Raji (cell line): ENCODE data around the gene SYNE2.

Experiments
- POLR2A ChIP-seq: IDR thresholded peaks from 2 replicates; pipeline ENCODE4 v1.6.1; 2011; ENCODE audit warnings: low read depth, low read length, control low read depth; ENCODE audit not compliant: insufficient read depth

The SYNE2 gene, protein sequence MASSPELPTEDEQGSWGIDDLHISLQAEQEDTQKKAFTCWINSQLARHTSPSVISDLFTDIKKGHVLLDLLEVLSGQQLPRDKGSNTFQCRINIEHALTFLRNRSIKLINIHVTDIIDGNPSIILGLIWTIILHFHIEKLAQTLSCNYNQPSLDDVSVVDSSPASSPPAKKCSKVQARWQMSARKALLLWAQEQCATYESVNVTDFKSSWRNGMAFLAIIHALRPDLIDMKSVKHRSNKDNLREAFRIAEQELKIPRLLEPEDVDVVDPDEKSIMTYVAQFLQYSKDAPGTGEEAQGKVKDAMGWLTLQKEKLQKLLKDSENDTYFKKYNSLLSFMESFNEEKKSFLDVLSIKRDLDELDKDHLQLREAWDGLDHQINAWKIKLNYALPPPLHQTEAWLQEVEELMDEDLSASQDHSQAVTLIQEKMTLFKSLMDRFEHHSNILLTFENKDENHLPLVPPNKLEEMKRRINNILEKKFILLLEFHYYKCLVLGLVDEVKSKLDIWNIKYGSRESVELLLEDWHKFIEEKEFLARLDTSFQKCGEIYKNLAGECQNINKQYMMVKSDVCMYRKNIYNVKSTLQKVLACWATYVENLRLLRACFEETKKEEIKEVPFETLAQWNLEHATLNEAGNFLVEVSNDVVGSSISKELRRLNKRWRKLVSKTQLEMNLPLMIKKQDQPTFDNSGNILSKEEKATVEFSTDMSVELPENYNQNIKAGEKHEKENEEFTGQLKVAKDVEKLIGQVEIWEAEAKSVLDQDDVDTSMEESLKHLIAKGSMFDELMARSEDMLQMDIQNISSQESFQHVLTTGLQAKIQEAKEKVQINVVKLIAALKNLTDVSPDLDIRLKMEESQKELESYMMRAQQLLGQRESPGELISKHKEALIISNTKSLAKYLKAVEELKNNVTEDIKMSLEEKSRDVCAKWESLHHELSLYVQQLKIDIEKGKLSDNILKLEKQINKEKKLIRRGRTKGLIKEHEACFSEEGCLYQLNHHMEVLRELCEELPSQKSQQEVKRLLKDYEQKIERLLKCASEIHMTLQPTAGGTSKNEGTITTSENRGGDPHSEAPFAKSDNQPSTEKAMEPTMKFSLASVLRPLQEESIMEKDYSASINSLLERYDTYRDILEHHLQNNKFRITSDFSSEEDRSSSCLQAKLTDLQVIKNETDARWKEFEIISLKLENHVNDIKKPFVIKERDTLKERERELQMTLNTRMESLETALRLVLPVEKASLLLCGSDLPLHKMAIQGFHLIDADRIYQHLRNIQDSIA (N-terminal part only)

DNA sequence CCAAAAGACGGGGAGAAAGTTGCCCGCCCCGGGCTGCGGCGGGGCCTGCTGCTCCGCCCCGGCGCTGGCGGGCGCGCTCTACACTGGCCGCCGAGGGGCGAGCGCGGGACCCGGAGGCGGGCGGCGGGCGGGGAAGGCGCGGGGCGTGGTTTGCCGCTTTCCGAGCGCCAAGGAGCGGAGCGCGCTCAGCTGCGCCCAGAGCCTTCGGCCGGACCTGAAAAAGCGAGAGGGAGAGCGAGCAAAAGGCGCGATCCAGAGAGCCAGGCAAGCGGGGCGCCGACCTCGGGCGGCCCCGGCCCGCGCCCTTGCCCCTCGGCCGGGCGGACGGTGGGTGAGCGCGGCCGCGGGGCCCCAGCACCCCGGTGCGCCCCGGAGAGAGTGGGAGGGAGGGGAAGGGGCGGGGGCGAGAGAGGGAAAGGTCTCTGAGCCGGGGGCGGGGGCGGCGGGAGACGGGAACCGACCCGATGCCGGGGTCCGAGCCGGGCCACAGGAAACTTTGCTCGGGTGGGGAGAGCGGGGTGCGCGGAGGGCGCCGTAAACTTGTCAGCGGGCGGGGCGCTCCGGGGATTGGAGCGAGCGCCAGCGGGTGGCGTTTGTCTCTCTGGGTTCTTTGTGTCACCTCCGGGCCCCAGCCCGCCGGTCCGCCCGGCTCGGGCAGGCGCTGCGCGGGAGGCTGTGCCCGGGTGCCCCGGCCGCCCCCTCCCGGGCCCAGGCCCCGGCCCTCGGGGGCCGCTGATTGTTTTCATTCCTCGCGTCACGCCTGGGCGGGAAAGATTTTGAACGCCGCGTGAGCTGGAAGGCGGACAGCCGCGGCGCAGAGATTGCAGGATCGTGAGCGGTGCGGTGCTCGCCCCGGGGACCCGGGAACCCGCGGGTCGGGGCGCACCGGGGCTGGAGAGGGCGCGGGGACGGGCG lies at the start of gene SYNE2:
Gene SYNE2, plus strand, starts transcription at position 188 of the 915 bp plus-strand sequence. CDS start 56,145 bp downstream, outside the sequence.
- peak; percentile 69 for TF ChIP-seq POLR2A

DNA sequence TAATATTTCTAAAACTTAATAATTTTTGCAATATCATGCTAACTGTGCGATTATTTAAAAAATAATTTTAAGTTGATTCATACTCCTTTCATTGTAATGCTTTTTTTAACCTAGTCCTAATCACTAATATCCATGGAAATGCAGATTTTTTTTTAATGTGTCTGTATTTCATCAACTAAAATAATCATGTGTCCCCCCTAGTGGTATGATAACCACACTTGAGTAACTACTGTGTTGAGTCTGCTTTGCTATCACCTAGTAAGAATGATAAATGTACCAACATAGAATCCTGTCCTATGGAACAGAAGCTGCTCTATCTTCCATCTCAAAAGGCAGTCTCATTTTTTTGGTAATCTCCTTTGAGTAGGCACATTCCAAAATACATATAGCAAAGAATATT lies 19.1 kb upstream of the SYNE2 start:
- TF ChIP-seq POLR2A: no peak

DNA sequence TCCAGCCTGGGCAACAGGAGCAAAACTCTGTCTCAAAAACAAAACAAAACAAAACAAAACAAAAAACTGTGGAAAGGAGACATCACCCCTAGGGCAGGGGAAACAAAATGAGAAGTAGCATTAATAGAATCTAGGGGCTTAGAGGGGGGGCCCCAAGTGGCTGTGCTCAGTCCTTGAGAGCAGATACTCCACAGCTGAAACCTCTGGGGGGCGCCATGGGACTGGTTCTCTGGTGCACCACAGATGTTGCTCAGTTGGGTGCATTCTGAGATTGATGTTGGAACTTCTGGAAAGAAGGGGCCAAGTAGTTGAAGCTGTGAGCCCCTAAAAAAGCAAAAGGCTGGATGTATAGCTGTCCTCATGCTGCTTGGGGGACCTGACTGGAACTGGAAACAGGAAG lies 11.8 kb upstream of the SYNE2 start:
- TF ChIP-seq POLR2A: no peak

DNA sequence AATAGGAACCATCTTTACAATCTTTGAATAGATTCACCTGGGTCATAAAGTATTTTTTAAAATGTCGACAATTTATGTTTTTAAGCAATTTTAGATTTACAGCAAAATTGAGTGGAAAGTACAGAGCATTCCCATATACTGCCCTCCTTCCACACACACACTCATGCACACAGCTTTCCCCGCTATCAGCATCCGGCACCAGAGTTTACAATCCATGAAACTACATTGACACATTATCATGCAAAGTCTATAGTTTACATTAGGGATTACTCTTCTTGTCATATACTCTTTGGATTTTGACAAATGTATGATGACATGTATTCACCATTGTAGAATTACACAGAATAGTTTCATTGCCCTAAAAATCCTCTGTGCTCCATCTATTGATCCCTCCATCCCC lies 9.0 kb upstream of the SYNE2 start:
- no peak for TF ChIP-seq POLR2A

DNA sequence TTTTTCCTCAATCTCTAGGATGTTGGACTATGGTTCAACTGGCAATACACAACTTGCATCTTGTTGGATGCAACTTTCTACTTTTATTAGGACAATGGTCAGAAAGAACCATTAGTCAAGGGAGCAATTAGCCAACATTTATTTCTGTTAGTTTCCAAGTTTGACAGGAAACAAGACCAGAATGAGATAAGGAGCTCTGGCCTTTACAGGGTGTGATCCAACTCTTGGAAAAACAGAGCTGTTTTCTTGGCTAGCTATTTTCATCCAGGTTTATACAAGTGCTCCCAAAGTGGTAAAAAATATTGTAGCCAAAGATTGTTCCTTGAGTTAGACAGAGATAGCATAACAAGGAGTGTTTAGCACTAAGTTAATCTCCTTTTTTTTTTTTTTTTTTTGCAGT lies 3.9 kb upstream of the SYNE2 start:
- TF ChIP-seq POLR2A: no peak

DNA sequence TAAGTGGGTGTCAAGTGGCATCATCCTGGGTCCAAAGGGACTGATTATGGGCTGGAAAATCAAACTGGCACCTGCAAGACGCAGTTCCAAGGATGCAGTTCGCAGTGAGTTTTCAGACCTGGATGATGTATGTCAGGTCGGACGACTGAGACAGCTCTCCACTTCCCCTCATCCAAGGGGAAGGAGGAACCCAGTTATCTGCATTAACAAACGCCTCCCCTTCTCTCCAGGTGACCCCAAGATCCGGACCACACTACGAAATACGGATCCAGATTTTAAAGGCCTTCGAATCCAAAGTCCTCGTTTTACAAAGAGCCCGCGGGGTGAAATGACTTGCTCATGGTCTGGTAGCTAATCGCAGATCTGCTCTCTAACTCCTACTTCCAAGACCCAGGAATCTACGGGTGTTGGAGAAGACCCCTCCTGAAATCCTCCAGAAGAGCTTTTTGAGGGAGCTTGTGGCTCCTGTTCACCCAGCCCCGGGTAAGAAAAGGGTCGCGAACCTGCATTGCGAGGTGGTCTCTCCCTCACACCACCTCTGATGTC lies 460 bp upstream of the SYNE2 start:
- TF ChIP-seq POLR2A: no peak

DNA sequence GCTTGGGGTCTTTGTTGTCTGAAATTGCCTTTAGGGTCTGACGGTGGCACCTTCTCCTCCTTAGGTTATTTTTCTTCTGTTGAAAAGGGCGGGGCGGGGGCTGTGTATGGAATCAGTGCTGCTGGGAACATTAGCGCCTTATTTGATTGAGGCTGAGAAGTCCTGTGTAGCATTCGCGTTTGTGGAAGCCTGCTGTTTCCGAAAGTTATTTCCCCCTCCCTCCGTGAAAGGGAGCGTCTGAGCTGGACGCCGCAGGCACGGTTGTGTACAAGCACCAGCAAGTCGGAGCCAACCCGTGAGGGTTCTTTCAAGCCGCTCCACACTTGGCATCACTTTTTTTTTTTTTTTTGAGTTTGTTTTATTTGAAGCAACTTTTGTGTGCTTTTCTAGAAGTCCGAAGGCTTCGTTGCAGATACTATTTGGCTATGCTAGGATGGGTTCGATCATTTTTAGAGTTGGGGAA lies 1.1 kb downstream of the SYNE2 start:
- TF ChIP-seq POLR2A: no peak

DNA sequence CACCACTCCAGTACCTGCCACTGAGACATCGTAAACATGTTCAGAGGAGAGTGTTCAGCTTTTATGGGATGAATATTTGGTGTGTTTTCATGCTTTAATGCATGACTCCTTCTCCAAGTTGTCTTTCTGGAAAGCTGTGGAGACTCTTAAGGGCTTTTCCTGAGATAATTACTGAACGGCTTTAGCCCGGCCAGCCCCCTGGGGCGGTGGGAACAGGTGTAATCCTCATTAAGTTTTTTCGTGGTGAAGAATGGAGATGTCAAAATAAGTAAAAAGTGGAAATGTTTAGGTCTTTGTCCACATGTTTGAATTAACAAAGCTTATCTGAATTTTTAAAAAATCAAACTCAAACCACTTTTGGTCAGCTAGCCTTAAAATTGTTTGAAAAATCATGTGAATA lies 1.5 kb downstream of the SYNE2 start:
- TF ChIP-seq POLR2A: no peak

DNA sequence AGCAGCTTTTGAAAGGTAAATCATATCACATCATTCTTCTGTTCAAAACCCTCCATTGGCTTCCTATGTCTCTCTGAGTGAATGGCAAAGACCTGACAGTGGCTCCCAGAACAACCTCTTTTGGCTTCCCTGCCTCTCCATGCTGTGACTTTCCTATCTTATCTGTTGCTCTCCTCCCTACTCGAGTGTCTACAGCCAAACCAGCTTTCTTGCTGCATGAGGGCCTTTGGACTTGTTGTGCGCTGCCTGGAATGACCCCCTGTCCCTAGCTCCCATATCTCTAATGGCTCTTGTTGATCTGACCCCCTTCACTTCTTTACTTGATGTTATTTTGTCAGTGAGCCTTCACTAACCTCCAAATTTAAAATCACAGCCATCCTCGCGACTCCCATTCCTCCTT lies 2.5 kb downstream of the SYNE2 start:
- TF ChIP-seq POLR2A: no peak

DNA sequence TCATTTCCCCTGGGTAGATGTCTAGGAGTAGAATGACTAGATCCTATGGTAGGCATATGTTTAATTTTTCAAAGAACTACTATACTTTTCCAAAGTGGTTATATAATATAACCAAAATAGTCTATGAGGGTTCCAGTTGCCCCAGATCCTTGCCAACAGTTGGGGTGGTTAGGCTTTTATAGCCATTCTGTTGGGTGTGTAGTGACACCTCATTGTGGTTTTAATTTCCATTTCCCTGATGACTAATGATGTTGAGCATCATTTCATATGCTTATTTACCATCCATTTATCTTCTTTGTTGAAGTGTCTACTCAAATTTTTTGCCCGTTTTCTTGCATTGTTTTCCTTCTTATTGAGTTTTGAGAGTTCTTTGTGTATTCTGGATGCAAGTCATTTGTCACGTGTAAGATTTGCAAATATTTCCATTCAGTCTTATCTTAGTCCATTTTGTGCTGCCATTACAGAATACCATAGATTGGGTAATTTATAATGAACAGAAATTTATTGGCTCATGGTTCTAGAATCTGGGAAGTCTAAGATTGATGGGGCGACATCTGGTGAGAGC lies 4.7 kb downstream of the SYNE2 start:
- TF ChIP-seq POLR2A: no peak

DNA sequence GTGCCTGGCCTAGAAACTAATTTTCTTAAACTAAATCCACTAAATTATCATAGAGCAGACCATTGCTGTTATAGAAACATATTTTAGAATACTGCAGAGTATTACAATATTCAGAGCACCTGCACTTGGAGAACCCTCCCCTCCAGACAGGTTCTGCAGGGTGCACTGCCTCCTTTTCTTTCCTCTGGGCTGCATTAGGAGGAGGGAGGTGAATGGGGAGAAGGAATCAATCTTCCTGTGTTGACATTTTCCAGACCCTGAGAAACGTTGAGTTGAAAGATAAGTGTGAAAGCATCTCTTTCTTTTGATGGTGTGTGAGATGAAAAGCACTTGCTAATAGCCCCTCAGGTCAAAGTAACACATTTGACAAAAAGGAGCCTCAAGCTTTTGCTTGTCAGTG lies 7.3 kb downstream of the SYNE2 start:
- no peak for TF ChIP-seq POLR2A

DNA sequence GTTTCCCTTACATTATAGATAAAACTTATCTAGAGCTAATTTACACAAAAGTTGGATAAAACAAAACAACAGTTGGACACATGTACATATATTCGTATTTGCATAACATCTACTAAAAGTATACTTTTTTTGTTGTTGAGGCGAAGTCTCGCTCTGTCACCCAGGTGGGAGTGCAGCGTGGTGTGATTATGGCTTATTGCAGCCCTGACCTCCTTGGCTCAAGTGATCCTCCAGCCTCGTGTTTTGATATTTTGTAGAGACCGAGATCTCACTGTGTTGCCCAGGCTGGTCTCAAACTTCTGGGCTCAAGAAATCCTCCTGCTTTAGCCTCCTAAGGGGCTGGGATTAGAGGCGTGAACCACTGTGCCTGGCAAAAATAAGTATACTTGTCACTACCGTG lies 9.4 kb downstream of the SYNE2 start:
- peak; percentile 53 for TF ChIP-seq POLR2A

DNA sequence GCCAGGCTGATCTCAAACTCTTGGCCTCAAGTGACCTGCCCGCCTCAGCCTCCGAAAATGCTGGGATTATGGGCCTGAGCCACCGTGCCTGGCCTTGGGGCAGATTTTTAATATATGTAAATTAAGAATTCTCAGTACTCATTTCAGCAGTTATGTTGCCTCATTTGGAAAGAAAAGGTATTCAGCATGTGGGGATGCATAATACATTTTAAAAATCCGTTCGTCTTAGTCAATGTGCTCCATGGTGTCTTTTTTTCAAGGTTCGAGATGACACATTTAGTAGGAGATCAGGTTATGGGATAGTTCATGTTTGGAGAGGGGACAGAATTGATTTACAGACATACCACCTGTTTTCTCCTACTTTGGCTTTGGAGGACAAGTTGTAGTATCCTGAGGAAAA lies 10.2 kb downstream of the SYNE2 start:
- TF ChIP-seq POLR2A: no peak
